Heart left ventricle (tissue), 13 donors: ENCODE results near the gene C11orf58.

Experiments used
- POLR2A ChIP-seq, 2 donors: fragments of 450-650 bp; IDR thresholded peaks; one replicate each; pipeline ENCODE4 v1.6.1; 2017; ENCODE audit warnings: antibody characterized with exemption in 2 of 2, mild to moderate bottlenecking in 2 of 2, moderate library complexity in 2 of 2
- TF ChIP-seq, protein P1 (sequence below), 12 donors: fragments of 200-600 bp; sonication (generic) in 4 of 12; IDR thresholded peaks; one replicate each; pipeline versions ENCODE4 v1.5.0 to v1.8.0; 2018 to 2022; ENCODE audit warnings: antibody characterized with exemption in 12 of 12, mild to moderate bottlenecking in 5 of 12
- donor health status: ischemic (EF 13 %, LVEDD 7.1; RV severe dilation, severe dysfunction).
- donor health status: DM: no; HTN: yes; CAD: no.
- donor health status: DM: no; HTN: no; CAD: no.
- donor health status: ischemic (EF 25% LVEDD 6.9; RV normal size, moderate dysfunction).
- donor health status: ischemic (EF 25% LVEDD 5.7; RV mildly dilated, moderate dysfunction).
- donor health status: ischemic (EF 35%, LVEDD 5.7; RV mildly dilated, moderate dysfunction).
- donor health status: nonischemic (EF 11% LVEDD 7.7; RV severe dilation, severe dysfunction).
- donor health status: DM: yes; HTN: yes; CAD: no.
- donor health status: PGD.
- donor health status: ischemic (EF 29% LVEDD 5.4; RV normal size, mild dysfunction).
- donor health status: nonischemic (EF 23%, LVEDD 6.1; RV moderate dilation, normal function).

DNA sequence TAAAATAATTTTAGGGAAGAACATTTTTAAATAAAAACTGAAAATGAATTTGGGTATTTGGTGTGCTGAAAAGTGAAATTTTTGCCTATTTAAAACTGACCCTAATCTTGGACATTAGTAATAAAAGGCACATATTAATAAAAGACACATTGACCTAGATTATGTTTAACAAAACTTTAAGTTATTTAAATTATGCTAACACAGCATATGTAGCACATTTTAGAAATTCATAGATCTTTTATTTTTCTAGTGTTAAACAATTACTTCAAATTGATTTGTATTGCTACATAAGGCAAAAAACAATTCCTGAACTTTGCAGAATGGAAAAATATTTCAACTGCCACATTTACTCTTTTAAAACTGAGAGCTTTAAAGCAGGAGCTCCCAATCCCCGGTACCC is 10.6 kb downstream of the C11orf58 start:
- TF ChIP-seq, protein P1, sequence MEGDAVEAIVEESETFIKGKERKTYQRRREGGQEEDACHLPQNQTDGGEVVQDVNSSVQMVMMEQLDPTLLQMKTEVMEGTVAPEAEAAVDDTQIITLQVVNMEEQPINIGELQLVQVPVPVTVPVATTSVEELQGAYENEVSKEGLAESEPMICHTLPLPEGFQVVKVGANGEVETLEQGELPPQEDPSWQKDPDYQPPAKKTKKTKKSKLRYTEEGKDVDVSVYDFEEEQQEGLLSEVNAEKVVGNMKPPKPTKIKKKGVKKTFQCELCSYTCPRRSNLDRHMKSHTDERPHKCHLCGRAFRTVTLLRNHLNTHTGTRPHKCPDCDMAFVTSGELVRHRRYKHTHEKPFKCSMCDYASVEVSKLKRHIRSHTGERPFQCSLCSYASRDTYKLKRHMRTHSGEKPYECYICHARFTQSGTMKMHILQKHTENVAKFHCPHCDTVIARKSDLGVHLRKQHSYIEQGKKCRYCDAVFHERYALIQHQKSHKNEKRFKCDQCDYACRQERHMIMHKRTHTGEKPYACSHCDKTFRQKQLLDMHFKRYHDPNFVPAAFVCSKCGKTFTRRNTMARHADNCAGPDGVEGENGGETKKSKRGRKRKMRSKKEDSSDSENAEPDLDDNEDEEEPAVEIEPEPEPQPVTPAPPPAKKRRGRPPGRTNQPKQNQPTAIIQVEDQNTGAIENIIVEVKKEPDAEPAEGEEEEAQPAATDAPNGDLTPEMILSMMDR (IDR thresholded peaks at IDR 0.05): no peak
- no peak for TF ChIP-seq POLR2A (IDR thresholded peaks at IDR 0.05)
